OCI-LY3 (cell line): ENCODE data around the gene ZNF408.

Source experiments
- CTCF ChIP-seq: fragments of 200-600, 300-600 bp; sonication (generic); IDR thresholded peaks from 2 replicates; pipeline ENCODE4 v1.5.1; 2014; ENCODE audit warnings: antibody characterized with exemption, low read length, low read depth
- EZH2phosphoT487 ChIP-seq: fragments of 200-600 bp; shearing (Covaris generic); IDR thresholded peaks from 2 replicates; pipeline ENCODE4 v1.6.1; 2018; ENCODE audit warnings: antibody characterized with exemption, mixed run types, low read depth

DNA sequence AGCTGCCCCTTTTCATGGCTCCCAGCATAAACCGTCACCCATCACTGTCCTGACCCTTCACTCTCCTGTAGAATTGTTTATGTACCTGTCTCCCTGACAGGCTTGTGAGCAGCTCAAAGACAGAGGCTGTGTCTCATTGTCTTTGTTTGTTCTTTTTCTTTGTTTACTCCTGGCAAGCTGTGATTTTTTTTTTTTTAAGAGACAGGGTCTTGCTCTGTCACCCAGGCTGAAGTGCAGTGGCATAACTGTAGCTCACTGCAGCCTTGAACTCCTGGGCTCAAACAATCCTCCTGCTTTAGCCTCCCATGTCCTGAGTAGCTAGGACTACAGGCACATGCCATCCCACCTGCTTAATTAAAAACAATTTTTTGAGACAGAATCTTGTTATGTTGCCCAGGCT lies 10.1 kb upstream of the ZNF408 start:
- no peak for TF ChIP-seq CTCF
- no peak for TF ChIP-seq EZH2phosphoT487
